Hepatocyte (in vitro differentiated cells): ENCODE results near the gene NUAK2. TPM values are rescaled to one million over a fixed set of nuclear protein-coding genes. Genes with fewer than 3 reads are reported as not detected.
A peak's percentile ranks its signal among the peaks of the same experiment; 100 is the strongest.

Source experiments
- DNase-seq: peaks from one replicate; pipeline ENCODE4 v3.0.0-alpha.2; 2016; ENCODE audit warnings: low spot score
- H2AFZ ChIP-seq: fragments of 200-600 bp; sonication (generic); 2 replicates; pipeline ENCODE4 v1.6.0; 2016; ENCODE audit warnings: antibody characterized with exemption, mild to moderate bottlenecking
- H3K27ac ChIP-seq: fragments of 200-600 bp; sonication (generic); 2 replicates; pipeline ENCODE4 v1.5.1; 2016; ENCODE audit warnings: mild to moderate bottlenecking
- H3K27me3 ChIP-seq: fragments of 200-600 bp; sonication (generic); 2 replicates; pipeline ENCODE4 v1.6.1; 2016
- H3K36me3 ChIP-seq: fragments of 200-600 bp; sonication (generic); replicated peaks from 2 replicates; pipeline ENCODE4 v1.5.1; 2016; ENCODE audit warnings: low read depth; ENCODE audit not compliant: insufficient read depth
- H3K4me1 ChIP-seq: fragments of 200-600 bp; sonication (generic); 2 replicates; pipeline ENCODE4 v1.5.1; 2016; ENCODE audit warnings: mild to moderate bottlenecking, moderate library complexity; ENCODE audit not compliant: insufficient read depth
- H3K4me2 ChIP-seq: fragments of 200-600 bp; sonication (generic); 2 replicates; pipeline ENCODE4 v1.6.0; 2016
- H3K4me3 ChIP-seq: fragments of 200-600 bp; sonication (generic); 2 replicates; pipeline ENCODE4 v1.5.1; 2016; ENCODE audit warnings: mild to moderate bottlenecking
- H3K79me2 ChIP-seq: fragments of 200-600 bp; sonication (generic); 2 replicates; pipeline ENCODE4 v1.6.0; 2017; ENCODE audit warnings: mild to moderate bottlenecking
- H3K9me2 ChIP-seq: fragments of 200-600 bp; sonication (generic); replicated peaks from 2 replicates; pipeline ENCODE4 v1.6.0; 2017; ENCODE audit warnings: mild to moderate bottlenecking; ENCODE audit not compliant: insufficient read depth
- H3K9me3 ChIP-seq: fragments of 200-600 bp; sonication (generic); 2 replicates; pipeline ENCODE4 v1.5.1; 2016; ENCODE audit warnings: low read depth, mild to moderate bottlenecking
- H4K20me1 ChIP-seq: fragments of 200-600 bp; sonication (generic); 2 replicates; pipeline ENCODE4 v1.6.0; 2016; ENCODE audit warnings: mild to moderate bottlenecking; ENCODE audit not compliant: insufficient read depth, poor library complexity, severe bottlenecking
- CTCF ChIP-seq: fragments of 200-600 bp; sonication (generic); IDR thresholded peaks from 2 replicates; pipeline ENCODE4 v1.5.1; 2016; ENCODE audit warnings: antibody characterized with exemption, mild to moderate bottlenecking; ENCODE audit not compliant: poor library complexity
- EZH2 ChIP-seq: fragments of 200-600 bp; sonication (generic); IDR thresholded peaks from 2 replicates; pipeline ENCODE4 v1.6.1; 2016; ENCODE audit warnings: antibody characterized with exemption, mild to moderate bottlenecking, borderline replicate concordance
- EZH2phosphoT487 ChIP-seq: fragments of 200-600 bp; sonication (generic); IDR thresholded peaks from one replicate; pipeline ENCODE4 v1.6.1; 2018; ENCODE audit warnings: antibody characterized with exemption, mild to moderate bottlenecking, low read depth, moderate library complexity; ENCODE audit not compliant: unreplicated experiment, severe bottlenecking
- WGBS: methylation state at CpG from one replicate; pipeline ENCODE4 v1.1.6; 2016; ENCODE audit warnings: low lambda C conversion rate; ENCODE audit errors: missing lambda C conversion rate; 5-methylcytosine and 5-hydroxymethylcytosine counted together
- polyA plus RNA-seq: library from polyadenylated mRNA; unstranded; fragments of >200 nt; fragmentation: Nextera tagmentation; extraction: Ambion mirVana; gene quantifications from 2 replicates; pipeline ENCODE4 v1.2.1, GENCODE V29; 2016
- total RNA-seq: library from RNA; depleted of rRNA; stranded (reverse); fragments of >200 nt; gene quantifications from 2 replicates; pipeline ENCODE4 v1.2.3, GENCODE V29; 2014

NUAK2 gene
- total and polyA plus RNA-seq, 2 experiments from 2014 or later, result 13.4 to 20.7 TPM

- Histone ChIP-seq H3K36me3 (no peaks in the 10 kb centered on the region), H3K27ac (no peak overlapping the region)
Observed at GRCh38 chr1:205310976-205311704, 10.4 kb downstream of the NUAK2 start.

GRCh38 chr1:205309741-205310140, 11.8 kb downstream of the NUAK2 start:
- WGBS, result 81% methylated on average over 1 of the region's 1 CpG
- Histone ChIP-seq H3K4me1 (peaks cover 36% of the 10 kb centered on the region), H2AFZ (no peak overlapping the region), H3K27me3 (no peaks in the 10 kb centered on the region), H3K36me3 (no peaks in the 10 kb centered on the region), H3K9me3 (no peaks in the 10 kb centered on the region), H3K9me2 (no peaks in the 10 kb centered on the region), H3K27ac (no peak overlapping the region), H3K79me2 (peaks cover 54% of the 10 kb centered on the region), H3K4me3 (no peak overlapping the region), H3K4me2 (no peak overlapping the region), H4K20me1 (no peaks in the 10 kb centered on the region)
- no peak for TF ChIP-seq EZH2
- TF ChIP-seq CTCF, result no peak
- TF ChIP-seq EZH2phosphoT487, result no peak
- DNase-seq, result no peak

More at GRCh38 chr1:205310976-205311704, 10.4 kb downstream of the NUAK2 start:
- DNase-seq, result no peak
- Histone ChIP-seq H3K9me3 (no peaks in the 10 kb centered on the region), H4K20me1 (no peaks in the 10 kb centered on the region), H3K79me2 (peaks cover 68% of the 10 kb centered on the region), H3K4me2 (no peak overlapping the region), H2AFZ (no peak overlapping the region), H3K4me1 (peaks cover 38% of the 10 kb centered on the region), H3K9me2 (no peaks in the 10 kb centered on the region), H3K4me3 (no peak overlapping the region), H3K27me3 (no peaks in the 10 kb centered on the region)
- TF ChIP-seq EZH2, result no peak
- 97% methylated on average over 8 of the region's 8 CpGs for WGBS

- H3K4me1 ChIP-seq, result peaks cover 24% of the 10 kb centered on the region
- H2AFZ ChIP-seq, result no peak overlapping the region
- H3K36me3 ChIP-seq, result no peaks in the 10 kb centered on the region
- H3K4me3 ChIP-seq, result no peak overlapping the region
- peak overlapping the region; percentile 71 for H3K27ac ChIP-seq
- H3K9me3 ChIP-seq, result no peaks in the 10 kb centered on the region
- no peaks in the 10 kb centered on the region for H4K20me1 ChIP-seq
- H3K79me2 ChIP-seq, result peaks cover 30% of the 10 kb centered on the region
- no peak for TF ChIP-seq CTCF
- TF ChIP-seq EZH2phosphoT487, result no peak
- TF ChIP-seq EZH2, result no peak
- no peaks in the 10 kb centered on the region for H3K27me3 ChIP-seq
- no peaks in the 10 kb centered on the region for H3K9me2 ChIP-seq
- WGBS, result 65% methylated on average over 7 of the region's 7 CpGs
- DNase-seq, result peak; percentile 63
- H3K4me2 ChIP-seq, result no peak overlapping the region
Observed at GRCh38 chr1:205306929-205307566, 14.5 kb downstream of the NUAK2 start.

GRCh38 chr1:205304695-205305070, 16.9 kb downstream of the NUAK2 start:
- Histone ChIP-seq H2AFZ (no peak overlapping the region), H3K4me1 (peaks cover 41% of the 10 kb centered on the region), H3K27ac (no peak overlapping the region), H3K27me3 (no peaks in the 10 kb centered on the region), H3K9me2 (no peaks in the 10 kb centered on the region), H3K4me3 (no peak overlapping the region), H3K9me3 (no peaks in the 10 kb centered on the region), H3K36me3 (no peaks in the 10 kb centered on the region), H3K4me2 (no peak overlapping the region), H4K20me1 (no peaks in the 10 kb centered on the region), H3K79me2 (peaks cover 7% of the 10 kb centered on the region)
- no peak for TF ChIP-seq EZH2phosphoT487
- TF ChIP-seq EZH2, result no peak
- TF ChIP-seq CTCF, result no peak
- no peak for DNase-seq
- WGBS, result 88% methylated on average over 1 of the region's 1 CpG
